HG02840 (cell line): ENCODE measurements around the gene SCP2D1.
A peak's percentile ranks its signal among the peaks of the same experiment; 100 is the strongest.
"Not testable (repeated sequence)": the region's sequence is repeated elsewhere in the genome, so short reads cannot be mapped to it uniquely, and the experiment has no call there.

ENCODE experiments used
- ATAC-seq: cut with Tn5 transposase; IDR thresholded peaks from one replicate; pipeline ENCODE4 v1.9.1; 2021; ENCODE audit warnings: mild to moderate bottlenecking, moderate library complexity, moderate number of reproducible peaks; ENCODE audit not compliant: unreplicated experiment, low FRiP score

Gene SCP2D1

DNA sequence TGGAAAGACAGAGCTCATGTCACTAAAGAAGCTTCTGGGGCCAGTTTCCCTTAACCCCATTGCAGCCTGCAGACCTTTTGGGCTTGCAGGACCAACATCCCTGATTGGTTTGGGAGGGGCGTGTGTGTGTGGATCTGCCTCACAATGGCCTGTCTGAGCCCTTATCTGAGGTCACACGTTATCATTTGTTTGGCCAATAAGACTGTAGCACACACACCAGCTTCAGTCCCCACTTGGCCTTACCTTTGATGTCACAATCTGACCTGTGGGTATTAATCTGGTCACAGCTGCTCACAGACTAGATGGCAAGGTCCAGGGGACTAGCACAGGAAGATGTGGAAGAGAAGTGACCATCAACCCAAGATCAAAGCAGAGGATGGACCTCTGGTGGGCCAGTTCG lies at the start of gene SCP2D1:
Gene SCP2D1, plus strand, starts transcription at position 301 of the 400 bp plus-strand sequence. Its CDS starts 33 bp downstream, at position 334.
- ATAC-seq: no peak

DNA sequence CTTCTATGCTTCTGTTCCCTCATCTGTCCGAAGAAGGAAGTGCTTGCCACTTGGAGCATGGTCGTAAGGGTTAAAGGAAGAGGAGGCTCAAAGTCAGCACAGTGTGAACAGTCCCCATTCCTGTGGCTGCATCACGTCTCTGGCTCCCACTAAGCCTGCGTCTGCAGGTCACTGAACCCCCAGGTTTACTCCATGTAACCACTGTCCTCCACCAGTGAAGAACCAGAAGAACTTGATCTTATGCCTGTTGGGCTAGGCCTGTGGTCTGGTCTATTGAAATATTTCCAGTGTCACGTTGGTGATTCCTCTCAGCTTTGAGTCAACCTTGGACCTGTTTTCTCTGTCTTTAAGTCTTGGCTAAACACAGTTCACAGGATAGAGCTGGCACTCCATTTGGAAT lies 45.9 kb upstream of the SCP2D1 start:
- no peak for ATAC-seq

DNA sequence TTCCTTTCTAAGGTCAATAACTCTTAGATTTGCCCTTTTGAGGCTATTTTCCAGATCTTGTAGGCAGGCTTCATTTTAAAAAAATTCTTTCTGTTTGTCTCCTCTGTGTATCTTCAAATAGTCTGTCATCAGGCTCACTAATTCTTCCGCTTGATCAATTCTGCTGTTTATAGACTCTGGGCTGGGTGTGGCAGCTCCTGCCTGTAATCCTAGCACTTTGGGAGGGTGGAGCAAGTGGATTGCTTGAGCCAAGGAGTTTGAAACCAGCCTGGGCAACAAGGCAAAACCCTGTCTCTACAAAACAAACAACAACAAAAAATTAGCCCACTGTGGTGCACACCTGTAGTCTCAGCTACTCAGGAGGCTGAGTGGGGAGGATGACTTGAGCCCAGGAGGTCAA lies 40.0 kb upstream of the SCP2D1 start:
- ATAC-seq: no peak

DNA sequence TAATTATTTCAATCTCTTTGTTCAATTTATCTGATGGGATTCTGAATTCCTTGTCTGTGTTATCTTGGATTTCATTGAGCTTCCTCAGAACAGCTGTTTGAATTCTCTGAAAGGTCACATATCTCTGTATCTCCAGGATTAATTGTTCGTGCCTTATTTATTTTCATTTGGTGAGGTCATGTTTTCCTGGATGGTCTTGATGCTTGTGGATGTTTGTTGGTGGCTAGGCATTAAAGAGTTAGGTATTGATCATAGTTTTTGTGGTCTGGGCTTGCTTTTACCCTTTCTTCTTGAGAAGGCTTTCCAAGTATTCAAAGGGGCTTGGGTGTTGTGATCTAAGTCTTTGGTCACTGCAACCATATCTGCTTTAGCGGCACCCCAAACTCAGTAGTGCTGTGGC lies 39.4 kb upstream of the SCP2D1 start:
- ATAC-seq: no peak

DNA sequence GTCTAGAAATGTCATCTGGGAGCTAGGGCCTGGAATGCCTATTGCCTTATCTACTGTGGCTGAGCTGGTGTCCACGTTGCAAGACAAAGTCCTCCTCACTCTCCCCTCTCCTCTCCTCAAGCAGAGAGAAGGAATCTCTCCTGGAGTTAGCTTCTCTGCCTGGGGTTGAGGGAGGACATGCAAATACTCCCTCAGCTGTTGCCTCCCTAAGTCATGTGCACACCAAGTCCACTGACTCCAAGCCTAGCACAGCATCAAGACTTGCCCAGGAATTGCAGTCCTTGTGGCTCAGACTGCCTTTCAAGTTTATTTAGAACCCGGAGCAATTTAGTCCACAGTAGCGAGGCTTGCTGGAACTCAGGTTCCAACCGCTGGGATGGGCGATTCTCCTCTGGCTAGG lies 38.0 kb upstream of the SCP2D1 start:
- no peak for ATAC-seq

DNA sequence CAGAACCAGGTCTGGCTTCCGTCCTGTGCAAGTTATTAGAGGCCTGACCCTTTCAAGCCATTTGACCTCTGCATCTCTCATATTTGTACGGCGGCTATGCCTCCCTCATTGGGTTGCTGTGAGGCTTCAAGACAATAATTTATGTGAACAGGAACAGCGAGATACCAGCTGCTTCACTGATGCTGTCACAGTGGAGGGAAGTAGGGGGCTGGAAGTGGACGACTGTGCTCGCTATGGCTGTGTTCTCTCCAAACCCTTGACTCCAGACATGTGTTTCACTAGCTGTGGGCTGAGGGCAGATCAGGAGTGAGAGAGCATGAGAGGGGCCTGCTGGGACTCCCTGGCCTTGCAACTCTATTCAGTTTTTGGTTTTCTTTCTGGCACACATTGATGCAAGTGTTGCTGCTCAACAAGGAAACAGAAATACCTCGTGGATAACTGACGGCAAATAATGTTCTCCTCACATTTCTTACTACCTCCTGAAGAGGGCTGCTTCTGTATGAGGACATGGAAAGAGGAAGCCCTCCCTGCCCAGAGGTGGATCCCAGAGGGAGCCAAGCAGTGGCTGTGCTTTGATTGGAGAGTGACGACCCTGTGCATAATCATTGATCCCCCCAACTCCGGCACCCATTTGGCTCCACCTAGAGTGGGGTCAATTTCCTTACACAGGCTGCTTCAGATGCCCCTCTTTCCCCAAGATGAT lies 34.7 kb upstream of the SCP2D1 start:
- ATAC-seq: no peak

DNA sequence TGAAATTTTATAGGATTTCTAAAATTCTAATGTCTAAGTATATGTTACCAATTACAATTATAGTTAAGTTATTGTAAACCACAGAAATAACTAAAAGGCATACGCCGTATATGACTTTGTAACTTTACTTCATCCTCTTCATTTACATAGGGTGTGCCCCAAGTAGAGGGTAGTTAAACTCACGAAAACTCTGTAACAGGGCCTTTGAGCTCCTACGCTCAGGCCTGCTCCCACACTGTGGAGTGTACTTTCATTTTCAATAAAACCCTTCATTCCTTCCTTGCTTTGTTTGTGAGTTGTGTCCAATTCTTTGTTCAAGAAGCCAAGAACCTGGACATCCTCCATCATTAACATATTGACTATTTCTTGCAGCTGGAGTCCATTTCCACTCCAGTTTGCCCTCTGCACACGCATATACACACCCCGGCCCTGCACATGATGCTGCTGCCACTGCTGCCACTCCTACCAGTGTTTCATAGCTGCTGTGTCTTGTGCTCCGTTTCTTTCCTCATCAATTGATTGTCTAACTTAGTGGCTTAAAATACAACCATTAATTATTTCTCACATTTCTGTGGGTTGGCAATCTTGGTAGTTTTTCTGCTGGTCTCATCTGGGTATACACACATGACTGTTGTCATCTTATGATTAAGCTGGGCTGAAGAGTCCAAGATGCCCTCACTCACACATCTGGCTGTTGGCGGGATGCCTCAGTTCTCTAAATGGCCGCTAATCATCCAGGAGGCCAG lies 33.0 kb upstream of the SCP2D1 start:
- no peak for ATAC-seq

DNA sequence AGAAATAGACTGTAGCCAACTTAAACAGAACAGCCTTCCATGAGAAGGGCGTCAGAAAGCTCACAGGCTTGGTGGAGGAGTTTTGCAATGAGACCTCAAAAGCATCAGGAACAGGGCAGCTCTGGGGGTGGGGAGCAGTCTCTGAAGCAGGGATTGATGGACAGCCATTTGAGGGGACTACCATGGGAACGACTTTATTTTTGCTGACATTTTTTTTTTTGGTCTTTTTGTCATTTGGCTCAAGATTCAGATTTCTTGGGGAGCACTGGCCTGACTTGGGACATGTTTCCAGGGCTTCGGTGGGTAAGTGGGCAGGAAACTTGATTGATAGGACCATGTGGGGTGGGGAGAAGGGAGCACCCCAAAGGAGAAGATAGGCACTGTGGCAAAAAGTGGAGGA lies 32.1 kb upstream of the SCP2D1 start:
- ATAC-seq: no peak

DNA sequence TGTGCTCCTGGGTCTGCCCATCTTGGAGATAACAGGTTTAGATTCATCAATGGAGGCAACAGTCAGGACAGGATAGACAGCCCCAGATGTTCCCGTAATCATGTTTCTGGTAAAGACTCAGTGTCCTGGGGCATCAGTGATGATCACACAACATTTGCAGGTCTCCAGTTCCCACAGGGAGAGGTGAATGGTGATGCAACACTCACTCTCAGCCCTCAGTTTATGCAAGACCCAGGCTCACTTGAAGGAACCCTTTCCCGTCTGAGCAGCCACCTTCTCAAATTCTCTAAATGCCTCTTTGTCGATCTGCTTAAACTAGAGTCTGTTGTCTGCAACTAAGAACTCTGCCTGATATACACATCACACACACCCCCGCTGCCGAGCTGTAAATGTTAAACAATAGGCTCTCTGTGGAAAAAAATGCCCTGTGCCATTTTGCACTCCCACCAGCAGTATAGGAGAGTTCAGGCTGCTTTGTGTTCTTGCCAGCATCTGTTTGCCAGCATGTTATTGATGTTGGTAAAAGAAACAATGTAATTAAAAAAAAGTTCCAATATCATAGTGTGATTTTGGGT lies 30.1 kb upstream of the SCP2D1 start:
- ATAC-seq: no peak

DNA sequence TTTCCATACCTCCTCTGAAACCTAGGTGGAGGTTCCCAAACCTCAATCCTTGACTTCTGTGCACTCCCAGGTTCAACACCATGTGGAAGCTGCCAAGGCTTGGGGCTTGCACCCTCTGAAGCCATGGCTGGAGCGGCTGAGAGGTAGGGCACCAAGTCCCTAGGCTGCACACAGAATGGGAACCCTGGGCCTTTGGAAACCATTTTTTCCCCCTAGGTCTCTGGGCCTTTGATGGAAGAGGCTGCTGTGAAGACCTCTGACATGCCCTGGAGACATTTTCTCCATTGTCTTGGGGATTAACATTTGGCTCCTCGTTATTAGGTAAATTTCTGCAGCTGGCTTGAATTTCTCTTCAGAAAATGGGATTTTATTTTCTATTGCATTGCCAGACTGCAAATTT lies 26.5 kb upstream of the SCP2D1 start:
- not testable (repeated sequence) for ATAC-seq

DNA sequence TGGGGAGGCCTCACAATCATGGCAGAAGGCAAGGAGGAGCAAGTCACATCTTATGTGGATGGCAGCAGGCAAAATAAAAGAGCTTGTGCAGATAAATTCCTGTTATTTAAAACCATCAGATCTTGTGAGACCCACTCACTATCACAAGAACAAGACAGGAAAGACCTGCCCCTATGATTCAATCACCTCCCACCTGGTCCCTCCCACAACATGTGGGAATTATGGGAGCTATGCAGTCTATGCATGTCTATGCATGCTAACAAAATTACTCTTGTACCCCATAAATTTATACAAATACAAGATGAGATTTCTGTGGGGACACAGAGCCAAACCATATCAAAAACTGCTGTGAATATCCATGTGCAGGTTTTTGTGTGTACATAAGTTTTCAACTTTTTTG lies 25.6 kb upstream of the SCP2D1 start:
- no peak for ATAC-seq

DNA sequence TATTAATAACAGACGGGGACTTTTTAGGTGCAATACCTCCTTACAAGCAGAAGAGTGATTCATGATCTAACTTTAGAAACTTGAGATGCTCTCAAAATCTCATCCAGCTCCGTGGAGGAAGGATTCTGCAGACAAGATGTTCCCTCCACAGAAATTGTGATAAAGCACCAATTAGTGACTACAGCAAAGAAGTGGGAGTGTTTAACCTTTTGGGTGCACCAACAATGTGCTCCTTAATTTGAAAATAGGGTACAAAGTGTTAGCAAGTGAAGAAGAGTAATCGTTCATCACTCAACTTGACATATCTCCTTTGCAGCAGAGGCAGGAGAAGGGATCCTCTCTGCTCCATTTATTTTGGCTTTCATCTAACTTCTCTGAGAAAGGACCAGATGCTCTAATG lies 22.8 kb upstream of the SCP2D1 start:
- ATAC-seq: no peak

DNA sequence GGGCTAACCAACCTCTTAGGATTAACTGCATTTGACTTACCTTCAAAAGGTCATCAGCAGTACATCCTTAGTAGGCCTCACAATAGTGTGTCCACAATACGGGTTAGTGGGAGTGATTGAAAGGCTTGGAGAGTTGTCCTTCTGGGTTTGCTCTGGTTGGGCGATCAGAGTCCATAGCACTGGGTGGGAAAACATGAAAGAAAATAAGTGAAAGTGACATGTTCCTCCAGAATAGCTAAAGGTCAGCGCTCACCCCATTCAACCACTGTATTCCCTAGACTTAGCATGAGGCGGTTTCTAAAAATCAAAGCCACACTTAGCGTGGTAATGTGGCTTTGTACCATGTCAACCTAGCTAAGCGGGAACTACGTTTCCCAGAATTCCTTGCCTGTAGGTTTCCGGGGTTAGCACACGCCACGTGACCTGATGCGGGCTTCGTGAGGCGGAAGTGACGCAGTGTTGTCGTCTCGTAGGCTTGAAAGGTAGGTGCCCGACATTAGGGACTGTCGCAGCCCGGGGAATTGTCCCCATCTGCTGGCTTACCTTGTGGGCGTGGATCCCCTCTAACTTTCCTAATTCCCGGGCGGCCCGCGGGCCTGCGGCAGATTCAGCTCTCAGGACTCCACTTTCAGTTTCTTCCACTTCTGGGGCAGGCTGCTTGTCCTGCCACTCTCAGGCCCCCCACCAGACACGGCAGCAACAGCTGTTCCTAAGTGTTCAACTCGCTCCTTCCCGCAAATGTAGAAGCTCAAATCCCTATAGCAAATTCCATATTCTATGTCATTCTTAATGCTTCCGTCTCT lies 19.8 kb upstream of the SCP2D1 start:
- peak; percentile 99 for ATAC-seq

DNA sequence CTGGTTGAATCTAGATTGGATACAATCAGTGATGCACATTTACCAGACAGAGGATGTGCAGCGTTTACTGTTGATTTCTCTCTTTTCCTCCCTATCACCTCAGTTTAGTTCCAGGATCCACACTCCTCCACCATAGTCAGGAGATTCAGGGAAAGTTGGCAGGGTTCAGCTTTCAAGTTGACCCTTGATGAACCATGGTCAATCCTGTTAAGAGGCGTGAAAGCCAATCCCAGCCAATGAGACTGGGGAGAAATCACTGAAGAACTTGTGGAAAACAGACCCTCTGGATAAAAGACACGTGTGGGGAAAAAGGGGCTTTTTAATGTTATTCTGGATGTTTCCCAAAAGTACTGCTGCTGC lies 19.2 kb upstream of the SCP2D1 start:
- ATAC-seq: peak; percentile 1

DNA sequence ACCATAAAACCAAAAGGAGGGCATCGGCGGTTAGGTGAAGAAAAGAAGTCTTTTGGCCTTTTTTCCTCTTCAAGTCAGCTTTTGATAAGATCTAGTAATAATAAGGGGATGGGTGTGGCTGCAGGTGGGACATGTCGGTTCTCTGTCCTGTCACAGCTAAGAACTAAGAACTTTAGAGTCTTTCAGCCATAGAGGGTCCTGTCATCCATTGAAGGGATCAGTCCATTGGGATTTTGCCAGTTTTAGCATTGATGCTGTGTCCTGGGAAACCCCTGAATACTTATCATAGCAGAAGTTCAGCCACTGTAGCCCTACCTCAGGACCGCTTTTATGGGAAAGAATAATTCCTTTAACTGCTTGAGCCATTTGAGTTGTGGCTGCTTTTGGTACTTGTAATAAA lies 18.2 kb upstream of the SCP2D1 start:
- ATAC-seq: no peak

DNA sequence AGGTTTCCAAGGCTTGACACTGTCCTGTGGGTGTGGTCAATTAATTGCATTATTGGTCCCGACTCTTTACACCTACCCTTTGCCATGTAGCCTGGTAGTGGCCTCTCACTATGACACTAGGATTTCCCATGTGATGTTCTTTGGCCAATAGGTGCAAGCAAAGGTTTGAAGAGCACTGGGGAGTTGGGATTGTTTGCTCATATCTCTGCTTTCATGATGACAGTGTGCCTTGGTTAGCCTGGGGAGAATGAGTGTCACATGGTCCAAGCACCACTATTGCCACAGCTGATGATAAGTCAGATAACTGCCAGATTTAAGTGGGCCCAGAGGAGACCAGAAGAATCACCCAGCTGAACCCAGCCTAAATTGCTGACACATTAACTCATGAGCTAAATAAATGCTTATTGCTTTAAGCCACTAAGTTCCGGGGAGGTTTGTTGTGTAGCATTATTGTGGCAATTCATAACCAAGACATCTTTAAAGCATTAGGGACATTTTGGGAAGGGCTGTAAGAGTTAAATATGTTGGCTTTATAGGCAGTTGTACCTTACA lies 17.2 kb upstream of the SCP2D1 start:
- ATAC-seq: no peak

DNA sequence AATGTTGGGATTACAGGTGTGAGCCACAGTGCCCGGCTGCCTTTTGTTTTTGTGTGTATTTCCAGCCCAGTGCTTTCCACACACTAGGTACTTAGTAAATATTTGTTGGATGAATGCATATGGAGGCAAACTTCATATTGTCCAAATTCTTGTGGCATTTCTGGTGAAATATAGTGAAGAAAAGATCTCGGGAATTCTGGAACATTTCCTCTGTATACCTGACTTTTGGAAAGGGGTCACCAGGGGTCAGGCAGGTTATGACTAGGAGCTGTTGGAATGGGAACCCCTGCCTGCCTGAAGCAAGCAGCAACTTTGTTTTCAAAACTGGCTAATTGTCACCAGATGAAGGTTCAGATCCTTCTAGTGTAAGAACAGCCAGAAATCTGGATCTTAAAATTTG lies 12.1 kb upstream of the SCP2D1 start:
- ATAC-seq: no peak

DNA sequence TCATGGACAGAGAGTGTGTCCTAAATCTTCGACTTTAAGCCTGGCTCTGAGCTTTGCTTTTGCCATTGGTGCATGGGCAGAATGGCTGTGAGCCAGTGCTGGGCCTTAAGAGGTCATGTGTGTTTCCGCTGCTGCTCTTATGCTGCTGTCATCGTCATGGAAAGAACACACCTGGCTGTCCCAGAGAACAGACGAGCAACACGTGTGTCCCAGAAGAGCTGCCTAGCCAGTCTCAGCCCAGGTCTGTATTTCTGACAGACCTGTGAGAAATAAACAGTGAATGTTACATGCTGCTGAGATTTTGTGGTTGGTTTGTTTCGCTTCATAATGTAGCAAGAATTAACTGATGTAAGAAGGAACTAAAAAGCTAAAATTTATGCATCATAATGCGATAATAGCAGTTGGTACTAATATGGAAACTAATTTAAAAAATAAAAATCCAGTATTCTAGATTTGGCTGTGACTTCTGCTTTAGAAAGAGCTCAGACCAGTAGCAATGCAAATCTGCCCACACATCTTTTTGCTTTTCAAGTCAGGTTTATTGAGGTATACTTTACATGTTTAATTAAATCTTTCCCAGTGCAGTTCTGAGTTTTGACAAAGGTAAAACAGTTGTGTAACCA lies 11.5 kb upstream of the SCP2D1 start:
- no peak for ATAC-seq

DNA sequence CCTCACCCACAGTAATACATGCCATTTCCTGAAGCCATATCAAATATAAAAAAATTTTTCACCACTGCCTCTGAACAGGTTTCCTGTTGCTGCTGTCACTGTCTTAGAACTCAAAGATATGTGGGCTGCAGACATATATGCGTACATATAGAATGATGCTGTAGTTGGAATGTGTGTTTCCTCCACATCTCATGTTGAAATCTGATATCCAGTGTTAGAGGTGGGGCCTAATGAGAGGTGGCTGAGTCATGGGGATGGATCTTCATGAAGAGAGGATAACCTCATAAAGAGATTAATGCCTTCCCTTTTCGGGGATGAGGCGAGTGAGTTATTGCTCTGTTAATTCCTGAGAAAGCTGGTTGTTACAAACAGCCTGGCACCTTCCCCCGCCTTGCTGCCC lies 7.7 kb upstream of the SCP2D1 start:
- ATAC-seq: no peak

DNA sequence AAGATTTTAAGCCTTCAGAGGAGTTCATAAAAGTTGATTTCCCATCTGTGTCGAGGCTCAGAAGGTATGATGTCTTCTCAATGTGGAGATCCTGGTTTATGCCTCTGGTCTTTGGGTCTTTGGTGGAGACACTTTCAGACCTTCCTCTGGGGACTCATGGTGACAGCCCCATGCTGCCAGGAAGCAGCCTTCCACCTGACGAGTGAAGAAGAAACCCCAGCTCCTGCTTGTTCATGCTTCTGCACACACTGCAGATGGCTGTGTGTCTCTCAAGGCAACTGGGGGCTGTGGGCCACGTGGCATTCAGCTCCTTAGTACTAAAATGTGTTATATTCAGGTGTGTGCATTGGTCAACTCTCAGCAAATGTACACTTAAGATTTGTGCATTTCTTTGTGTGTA lies 4.9 kb upstream of the SCP2D1 start:
- no peak for ATAC-seq
